GM21717 (cell line): Measurements from ENCODE around the gene ST6GALNAC2.
"Not testable (repeated sequence)": the region's sequence is repeated elsewhere in the genome, so short reads cannot be mapped to it uniquely, and the experiment has no call there.

Experiments
- ATAC-seq: cut with Tn5 transposase; IDR thresholded peaks from one replicate; pipeline ENCODE4 v1.9.1; 2021; ENCODE audit warnings: mild to moderate bottlenecking, moderate library complexity; ENCODE audit not compliant: unreplicated experiment

The ST6GALNAC2 gene

GRCh38 chr17:76530095-76530723 is 55.5 kb downstream of the ST6GALNAC2 start:
- no peak for ATAC-seq

- no peak for ATAC-seq
Measured at GRCh38 chr17:76529224-76530094, 56.2 kb downstream of the ST6GALNAC2 start.

GRCh38 chr17:76528528-76529223 is 57.0 kb downstream of the ST6GALNAC2 start:
- ATAC-seq: no peak

GRCh38 chr17:76528156-76528527 is 57.5 kb downstream of the ST6GALNAC2 start:
- ATAC-seq: no peak

- ATAC-seq: no peak
Measured at GRCh38 chr17:76527430-76528111, 58.1 kb downstream of the ST6GALNAC2 start.

GRCh38 chr17:76527016-76527415 is 58.6 kb downstream of the ST6GALNAC2 start:
- not testable (repeated sequence) for ATAC-seq

- not testable (repeated sequence) for ATAC-seq
Measured at GRCh38 chr17:76525513-76525833, 60.2 kb downstream of the ST6GALNAC2 start.

- ATAC-seq: no peak
Measured at GRCh38 chr17:76524598-76525512, 60.8 kb downstream of the ST6GALNAC2 start.

- ATAC-seq: no peak
Measured at GRCh38 chr17:76523084-76524037, 62.3 kb downstream of the ST6GALNAC2 start.

GRCh38 chr17:76521683-76522082 is 64.0 kb downstream of the ST6GALNAC2 start:
- ATAC-seq: not testable (repeated sequence)

- no peak for ATAC-seq
Measured at GRCh38 chr17:76521262-76521661, 64.4 kb downstream of the ST6GALNAC2 start.

GRCh38 chr17:76519048-76519966 is 66.4 kb downstream of the ST6GALNAC2 start:
- no peak for ATAC-seq

GRCh38 chr17:76517638-76518038 is 68.0 kb downstream of the ST6GALNAC2 start:
- ATAC-seq: no peak
